ENCODE measurements around the gene ETFBKMT. TPM values are rescaled to one million over a fixed set of nuclear protein-coding genes. Genes with fewer than 3 reads are reported as not detected.

Gene ETFBKMT, protein sequence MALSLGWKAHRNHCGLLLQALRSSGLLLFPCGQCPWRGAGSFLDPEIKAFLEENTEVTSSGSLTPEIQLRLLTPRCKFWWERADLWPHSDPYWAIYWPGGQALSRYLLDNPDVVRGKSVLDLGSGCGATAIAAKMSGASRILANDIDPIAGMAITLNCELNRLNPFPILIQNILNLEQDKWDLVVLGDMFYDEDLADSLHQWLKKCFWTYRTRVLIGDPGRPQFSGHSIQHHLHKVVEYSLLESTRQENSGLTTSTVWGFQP
- 1.4 TPM for polyA plus RNA-seq (2012; ENCODE audit: insufficient read depth, insufficient read length)

DNA sequence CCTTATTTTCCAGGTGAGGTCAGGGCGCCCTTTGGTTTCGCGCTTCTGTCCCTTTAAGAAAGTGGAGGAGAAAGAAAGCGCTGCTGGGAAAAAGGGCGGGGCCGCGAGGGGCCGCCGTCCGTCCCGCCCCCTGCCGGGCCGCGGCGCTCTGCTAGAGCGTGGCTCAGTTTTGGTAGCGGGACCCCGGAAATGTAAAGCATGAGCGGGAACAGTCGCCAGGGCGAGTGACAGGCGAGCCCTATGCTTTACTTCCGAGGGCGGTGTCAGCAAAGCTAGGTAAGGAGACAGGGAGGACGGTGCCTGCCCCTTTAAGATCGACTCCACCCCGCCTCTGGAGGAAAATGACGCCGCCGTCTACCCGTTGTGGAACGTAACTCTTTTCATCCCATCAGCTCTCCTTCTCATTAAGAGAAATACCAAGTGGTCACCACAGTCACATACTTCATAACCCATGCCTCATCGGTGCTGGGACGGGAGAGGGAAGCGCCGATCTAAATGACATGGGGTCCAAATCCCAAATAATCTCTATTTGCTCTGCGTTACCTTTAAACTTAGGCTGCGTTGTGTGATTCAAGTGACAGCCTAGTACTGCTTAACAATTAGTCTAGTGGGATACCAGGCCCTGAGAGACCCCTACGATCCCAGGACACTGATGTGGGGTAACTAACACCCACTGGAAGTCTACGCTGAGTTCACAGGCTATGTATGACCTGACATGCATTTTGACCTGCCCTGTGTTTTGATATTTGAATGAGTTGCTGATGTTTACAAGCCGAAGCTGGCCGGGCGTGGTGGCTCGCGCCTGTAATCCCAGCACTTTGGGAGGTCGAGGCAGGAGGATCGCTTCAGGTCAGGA lies at the start of gene ETFBKMT:
Gene ETFBKMT, plus strand, starts transcription at position 602 of the 856 bp plus-strand sequence. CDS start 2,266 bp downstream, outside the sequence.
- peak; percentile 95 for DNase-seq (ENCODE audit: low read depth, low spot score)
- peak within 1 kb of the TSS; percentile 81 for H3K4me3 ChIP-seq (ENCODE audit: low read length)

DNA sequence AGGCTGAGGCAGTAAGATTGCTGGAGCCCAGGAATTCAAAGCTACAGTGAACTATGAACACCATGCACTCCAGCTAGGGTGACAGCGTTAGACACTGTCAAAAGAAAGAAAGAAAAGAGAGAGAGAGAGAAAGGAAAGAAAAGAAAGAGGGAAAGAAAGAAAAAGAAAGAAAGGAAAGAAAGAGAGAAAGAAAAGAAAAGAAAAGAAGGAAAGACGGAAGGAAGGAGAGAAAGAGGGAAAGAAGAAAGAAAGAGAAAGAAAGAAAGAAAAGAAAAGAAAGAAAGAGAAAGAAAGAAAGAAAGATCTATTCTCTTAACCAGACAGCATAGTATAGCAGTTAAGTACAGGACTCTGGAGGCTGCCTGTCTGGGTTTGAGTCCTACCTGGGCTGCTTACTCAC lies 46.7 kb upstream of the ETFBKMT start:
- no peak overlapping the region for H3K4me3 ChIP-seq (ENCODE audit: low read length)
- DNase-seq (ENCODE audit: low read depth, low spot score) = no peak

DNA sequence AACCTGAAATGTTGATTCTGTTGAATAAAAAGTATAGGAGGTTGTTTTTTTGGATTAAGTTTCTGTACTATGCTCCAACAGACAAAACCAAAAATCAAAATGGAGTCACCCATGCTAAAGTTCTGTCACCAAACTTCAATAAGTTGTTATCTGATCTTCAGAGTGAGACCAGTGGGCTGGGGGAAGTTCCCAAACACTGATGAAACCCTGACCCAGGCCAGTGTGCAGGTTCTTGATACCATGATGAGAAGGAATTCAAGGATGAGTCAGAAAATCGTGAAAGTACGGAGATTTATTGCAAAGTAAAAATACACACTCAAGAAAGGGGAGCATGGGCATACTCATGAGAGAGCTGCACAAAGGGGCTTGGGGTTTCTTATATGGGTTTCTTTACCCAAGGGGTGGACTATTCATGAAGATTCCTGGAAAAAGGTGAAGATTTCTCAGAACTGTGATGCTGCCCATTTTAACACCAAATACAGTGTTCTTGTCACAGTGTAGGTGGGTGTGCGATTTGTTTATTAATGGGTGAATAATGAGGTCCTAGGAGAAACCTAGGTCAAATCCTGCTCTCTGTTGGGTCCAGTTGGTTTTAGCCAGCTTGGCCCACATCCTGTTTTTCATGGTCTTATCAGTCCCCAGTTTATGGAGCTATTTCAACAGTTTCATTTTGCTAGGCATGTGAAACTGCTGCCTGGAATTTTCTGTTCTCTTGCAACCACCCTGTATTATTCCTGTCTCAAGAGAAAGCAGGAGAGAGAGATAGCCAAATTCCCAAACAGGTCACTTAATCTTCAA lies 41.1 kb upstream of the ETFBKMT start:
- H3K4me3 ChIP-seq (ENCODE audit: low read length) = no peak overlapping the region
- no peak for DNase-seq (ENCODE audit: low read depth, low spot score)

DNA sequence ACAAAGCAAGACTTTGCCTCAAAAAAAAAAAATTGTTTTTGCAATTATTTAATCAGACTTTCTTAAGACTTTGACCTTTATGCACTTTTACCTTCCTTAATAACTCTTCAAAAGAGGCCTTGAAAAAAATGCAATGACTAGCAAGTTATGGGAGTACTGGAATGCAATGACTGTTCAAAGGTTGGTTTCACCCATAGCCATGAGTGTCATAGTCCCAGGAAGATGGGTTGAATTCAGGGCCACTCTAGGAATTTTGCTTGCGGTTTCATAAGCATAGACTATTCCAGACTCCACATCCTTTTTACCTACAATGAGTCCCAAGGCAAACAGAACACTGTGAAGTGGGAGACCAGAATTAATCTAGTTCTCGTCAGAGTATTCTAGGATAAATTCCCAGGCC lies 39.2 kb upstream of the ETFBKMT start:
- DNase-seq (ENCODE audit: low read depth, low spot score) = no peak
- no peak overlapping the region for H3K4me3 ChIP-seq (ENCODE audit: low read length)

DNA sequence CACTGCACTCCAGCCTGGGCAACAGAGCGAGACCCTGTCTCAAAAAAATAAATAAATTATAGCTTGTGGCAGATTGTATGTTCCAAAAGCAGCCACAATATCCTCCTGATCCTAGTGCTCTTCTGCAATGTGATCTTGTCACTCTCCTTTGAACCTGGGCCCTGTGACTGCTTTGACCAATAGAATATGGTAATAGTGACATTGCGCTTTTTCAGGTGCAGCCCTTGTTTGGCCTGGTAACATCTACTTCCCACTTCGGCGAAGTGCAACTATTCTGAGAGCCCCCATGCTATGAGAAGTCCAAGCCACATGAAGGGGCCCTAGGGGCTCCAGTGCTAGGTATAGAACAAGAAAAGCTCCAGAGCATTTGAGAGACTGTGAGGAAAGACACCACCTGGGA lies 37.5 kb upstream of the ETFBKMT start:
- no peak overlapping the region for H3K4me3 ChIP-seq (ENCODE audit: low read length)
- no peak for DNase-seq (ENCODE audit: low read depth, low spot score)

DNA sequence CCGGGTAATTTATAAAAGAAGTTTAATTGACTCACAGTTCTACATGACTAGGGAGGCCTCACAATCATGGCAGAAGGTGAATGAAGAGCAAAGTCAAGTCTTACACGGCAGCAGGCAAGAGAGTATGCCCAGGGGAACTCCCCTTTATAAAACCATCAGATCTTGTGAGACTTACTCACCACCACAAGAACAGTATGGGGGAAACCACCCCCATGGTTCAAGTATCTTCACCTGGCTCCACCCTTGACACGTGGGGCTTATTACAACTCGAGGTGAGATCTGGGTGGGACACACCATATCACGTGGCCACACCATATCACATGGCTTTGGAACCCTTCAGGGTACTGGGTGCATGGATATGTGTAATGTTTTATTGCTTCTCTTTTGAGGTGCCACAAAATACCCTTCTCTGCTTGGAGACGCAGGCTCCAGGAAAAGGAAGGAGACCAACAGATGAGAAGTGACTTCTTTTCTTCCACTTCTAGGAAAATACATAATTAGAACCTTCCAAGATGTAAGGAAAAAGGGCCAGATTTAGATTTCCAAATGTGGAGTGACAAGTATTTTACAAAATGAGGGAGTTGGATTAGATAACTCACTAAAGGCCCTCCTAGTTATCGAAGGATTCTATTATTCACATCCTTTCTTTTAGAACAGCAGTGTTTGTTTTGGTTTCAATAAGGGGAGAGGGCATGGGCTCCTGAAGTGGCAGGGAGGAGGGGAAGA lies 33.1 kb upstream of the ETFBKMT start:
- H3K4me3 ChIP-seq (ENCODE audit: low read length) = no peak overlapping the region
- no peak for DNase-seq (ENCODE audit: low read depth, low spot score)

DNA sequence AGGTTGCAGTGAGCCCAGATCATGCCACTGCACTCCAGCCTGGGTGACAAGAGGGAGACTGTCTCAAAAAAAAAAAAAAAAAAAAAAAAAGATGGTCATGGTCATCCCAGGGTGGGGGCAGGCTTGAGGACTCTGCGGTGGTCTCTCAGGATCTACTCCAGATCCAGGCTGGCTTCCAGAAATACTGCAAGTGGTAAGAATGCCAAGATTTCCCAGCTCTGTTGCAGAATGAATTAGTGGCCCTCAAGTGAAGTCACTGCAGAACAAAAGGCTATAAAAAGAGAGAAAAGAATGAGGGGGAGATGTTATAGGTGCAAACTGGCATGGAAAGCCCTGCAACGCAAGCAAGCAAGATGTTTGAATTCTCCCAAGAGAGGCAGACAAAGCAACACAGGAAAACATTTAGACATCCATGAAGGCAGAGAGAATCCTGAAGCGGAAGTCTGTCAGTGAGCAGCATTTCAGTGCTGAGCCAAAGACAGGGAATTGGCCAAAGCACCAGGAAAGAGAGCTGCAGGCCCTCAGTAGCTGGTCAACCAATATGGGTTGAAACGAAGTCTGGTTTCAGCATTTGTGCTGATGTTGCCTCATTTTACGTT lies 31.9 kb upstream of the ETFBKMT start:
- no peak overlapping the region for H3K4me3 ChIP-seq (ENCODE audit: low read length)
- no peak for DNase-seq (ENCODE audit: low read depth, low spot score)

DNA sequence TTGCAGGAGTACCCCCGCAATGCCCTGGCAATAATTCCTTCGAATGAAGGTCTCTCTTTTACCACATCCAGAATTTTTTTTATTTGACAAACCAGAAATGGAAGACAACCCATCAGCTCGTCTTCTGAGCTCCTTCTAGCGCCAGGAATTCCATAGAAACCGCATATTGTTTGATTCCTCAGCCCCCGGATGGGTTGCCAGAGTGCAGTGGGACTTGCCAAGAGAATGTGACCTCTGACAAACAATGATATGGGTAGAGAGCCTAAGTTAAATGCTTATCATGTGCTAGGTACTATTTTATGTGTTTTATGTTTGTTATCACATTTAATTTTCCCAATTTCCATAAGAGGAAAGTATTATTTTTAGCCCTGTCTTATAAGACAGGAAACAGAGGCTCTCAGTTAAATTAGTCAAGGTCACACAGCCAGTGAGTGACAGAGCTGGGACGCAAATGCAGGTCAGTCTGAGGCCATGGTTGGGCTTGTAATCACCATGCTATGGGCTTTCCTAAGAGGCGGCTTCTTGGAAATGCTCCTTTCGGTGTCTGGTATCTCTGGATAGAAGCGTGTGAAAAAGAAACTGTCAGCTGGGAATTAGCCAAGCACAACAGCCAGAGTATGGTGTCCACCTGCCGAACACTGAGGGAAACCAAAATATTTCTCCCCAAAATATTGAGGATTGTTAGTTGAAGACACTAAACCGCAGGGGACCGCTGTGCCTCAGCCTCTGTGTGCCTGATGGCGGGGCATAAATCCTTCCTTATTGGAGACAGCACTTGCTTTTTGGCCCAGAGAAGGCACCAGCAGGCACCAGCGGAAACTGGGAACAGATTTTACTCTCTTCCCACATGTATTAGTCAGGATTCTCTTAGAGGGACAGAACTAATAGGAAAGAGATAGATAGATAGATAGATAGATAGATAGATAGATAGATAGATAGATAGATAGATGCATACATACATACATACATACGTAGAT lies 29.4 kb upstream of the ETFBKMT start:
- no peak overlapping the region for H3K4me3 ChIP-seq (ENCODE audit: low read length)

DNA sequence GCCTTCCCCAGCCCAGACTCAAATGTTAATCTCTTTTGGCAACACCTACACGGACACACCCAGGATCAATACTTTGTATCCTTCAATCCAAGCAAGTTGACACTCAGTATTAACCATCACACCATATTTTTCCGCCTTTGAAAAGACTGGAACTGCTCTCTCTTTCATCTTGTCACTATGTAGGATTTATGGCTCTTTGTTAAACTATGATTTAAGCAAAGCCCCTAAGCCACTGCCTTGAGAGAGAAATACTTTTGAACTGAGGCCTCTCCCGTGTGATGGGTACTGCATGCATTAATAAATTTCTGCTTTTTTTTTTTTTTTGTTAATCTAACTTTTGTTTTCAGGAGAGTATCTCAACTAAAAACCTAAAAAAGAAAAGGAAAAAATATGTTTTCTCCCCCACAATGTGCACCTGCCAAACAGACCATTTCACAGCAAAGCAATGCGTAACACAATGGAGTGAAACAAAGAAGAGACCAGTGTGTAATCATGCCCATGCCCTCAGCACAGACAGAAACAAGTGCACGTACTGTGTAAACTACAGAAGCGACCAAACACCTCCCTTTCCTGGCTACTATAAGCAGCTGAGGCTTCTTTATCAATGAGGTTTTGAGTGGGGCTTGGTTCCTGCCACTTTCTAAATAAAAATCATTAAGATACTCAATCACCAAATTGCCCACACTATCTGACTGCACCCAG lies 28.3 kb upstream of the ETFBKMT start:
- DNase-seq (ENCODE audit: low read depth, low spot score) = no peak
- no peak overlapping the region for H3K4me3 ChIP-seq (ENCODE audit: low read length)

More for the DNA sequence above, 29.4 kb upstream of the ETFBKMT start:
- DNase-seq (ENCODE audit: low read depth, low spot score) = no peak

DNA sequence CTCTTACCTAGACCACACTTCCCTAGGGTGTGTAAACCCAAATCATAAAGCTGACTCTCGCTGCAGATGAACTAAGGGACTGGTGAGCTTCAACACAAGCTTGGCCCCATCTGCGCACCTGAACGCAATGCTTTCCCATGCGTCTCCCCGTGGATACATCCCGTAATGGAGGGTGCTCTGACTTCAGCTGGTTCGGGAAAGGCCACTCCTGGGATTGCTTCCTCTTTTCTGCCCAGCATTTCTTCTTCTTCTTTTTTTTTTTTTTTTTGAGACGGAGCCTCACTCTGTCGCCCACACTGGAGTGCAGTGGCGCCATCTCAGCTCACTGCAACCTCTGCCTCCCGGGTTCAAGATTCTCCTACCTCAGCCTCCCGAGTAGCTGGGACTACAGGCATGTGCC lies 27.7 kb upstream of the ETFBKMT start:
- no peak for DNase-seq (ENCODE audit: low read depth, low spot score)
- H3K4me3 ChIP-seq (ENCODE audit: low read length) = no peak overlapping the region

DNA sequence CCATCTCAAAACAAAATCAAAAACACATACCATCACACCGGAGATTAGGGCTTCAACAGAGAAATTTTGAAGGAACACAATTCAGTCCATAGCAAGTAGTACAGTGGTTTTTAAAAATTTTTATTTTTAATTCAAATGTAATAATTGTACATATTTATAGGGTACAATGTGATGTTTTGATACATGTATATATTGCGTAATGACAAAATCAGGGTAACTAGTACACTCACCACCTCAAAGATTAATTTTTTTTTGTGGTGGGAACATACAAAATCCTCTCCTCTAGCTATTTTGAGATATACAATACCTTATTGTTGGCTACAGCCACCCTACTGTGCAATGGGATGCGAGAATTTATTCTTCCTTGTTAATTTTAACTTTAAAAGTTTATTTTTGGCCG lies 26.0 kb upstream of the ETFBKMT start:
- DNase-seq (ENCODE audit: low read depth, low spot score) = no peak
- H3K4me3 ChIP-seq (ENCODE audit: low read length) = no peak overlapping the region

DNA sequence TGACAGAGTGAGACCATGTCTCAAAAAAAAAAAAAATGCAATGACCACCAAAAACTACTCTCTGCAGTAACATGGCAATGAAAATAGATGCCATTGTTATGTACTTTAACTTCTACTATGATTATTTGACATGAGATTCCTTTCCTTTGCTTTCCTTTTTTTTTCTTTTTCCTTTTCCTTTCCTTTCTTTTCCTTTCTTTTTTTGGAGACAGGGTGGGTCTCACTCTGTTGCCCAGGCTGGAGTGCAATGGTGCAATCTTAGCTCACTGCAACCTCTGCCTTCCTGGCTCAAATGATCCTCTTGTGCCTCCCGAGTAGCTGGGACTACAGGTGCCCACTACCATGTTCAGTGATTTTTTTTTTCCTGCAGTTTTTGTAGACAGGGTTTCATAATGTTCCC lies 24.9 kb upstream of the ETFBKMT start:
- DNase-seq (ENCODE audit: low read depth, low spot score) = no peak
- no peak overlapping the region for H3K4me3 ChIP-seq (ENCODE audit: low read length)

DNA sequence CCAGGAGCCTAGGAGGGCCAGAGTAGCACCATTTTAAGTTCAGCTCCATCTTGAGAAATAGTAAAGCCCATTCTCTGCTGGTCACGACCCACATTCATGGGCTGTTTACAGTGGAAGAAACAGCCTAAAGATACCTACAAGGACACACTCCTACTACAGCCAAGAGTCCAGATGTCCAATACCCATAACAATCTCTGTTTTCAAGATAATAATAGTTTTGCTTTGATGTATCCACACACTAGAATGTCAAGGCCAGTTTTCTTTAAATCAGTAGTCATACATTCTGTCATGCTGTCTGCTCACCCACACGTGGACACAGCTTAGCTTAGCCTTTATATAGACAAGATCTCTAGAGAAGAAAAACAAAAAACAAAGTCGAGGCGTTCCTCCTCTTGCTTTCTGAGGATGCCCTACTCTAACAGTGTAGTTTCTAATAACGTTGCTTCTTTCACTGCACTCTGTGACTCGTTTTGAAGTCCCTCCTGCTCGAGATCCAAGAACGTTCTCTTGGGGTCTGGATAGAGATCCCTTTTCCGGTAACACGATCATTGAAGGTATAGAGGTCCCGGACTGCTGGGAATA lies 17.9 kb upstream of the ETFBKMT start:
- H3K4me3 ChIP-seq (ENCODE audit: low read length) = no peak overlapping the region
- DNase-seq (ENCODE audit: low read depth, low spot score) = no peak

DNA sequence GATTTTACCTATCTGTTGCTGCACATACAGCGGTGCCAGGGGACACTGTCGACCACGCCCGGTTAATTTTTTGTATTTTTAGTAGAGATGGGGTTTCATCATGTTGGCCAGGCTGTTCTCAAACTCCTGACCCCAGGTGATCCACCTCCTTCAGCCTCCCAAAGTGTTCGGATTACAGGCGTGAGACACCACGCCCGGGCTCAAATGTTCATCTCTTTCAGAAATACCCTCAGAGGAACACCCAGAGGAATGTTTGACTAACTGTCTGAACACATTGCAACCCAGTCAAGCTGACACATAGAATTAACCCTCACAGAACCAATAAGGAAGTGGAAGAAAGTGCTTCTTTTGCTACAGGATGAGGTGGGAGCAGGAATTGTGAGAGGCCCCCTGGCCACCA lies 15.0 kb upstream of the ETFBKMT start:
- H3K4me3 ChIP-seq (ENCODE audit: low read length) = no peak overlapping the region
- DNase-seq (ENCODE audit: low read depth, low spot score) = no peak

DNA sequence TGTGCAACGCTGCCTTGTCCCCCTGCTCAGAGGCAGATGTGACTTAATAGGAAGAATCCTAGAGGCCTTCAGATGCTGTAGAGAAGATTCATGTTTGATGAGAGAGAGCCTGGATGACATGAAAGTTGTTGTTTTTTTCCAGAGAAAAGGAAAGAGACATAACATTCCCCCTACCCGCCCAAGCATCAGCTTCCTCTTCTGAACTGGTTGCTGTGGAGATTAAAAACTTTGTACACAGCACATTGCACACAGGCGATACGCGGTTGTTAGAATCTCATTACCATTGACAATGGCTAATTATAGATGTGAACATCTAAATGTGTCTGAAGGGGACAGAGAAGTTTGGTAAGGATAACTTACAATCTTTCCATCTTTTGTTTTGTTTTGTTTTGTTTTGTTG lies 13.6 kb upstream of the ETFBKMT start:
- no peak overlapping the region for H3K4me3 ChIP-seq (ENCODE audit: low read length)
- no peak for DNase-seq (ENCODE audit: low read depth, low spot score)

DNA sequence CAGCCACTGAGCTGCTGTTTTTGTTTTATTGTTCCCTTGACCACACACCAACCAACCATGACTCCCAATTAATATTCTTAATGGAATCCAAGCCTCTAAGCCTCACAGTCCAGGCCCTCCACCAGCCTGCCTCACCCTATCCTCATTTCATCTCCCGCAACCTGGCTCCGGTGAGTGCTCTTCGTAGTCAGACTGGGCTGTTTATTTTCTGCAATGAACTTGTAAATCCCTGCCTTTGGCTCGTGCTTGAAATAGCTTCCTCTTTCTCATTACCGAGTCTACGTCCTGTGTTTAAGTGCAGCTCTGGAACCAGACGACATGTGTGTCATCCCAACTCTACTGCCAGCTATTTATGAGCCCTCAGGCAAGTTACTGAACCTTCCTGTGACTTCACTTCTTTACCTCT lies 12.4 kb upstream of the ETFBKMT start:
- H3K4me3 ChIP-seq (ENCODE audit: low read length) = no peak overlapping the region
- DNase-seq (ENCODE audit: low read depth, low spot score) = no peak

DNA sequence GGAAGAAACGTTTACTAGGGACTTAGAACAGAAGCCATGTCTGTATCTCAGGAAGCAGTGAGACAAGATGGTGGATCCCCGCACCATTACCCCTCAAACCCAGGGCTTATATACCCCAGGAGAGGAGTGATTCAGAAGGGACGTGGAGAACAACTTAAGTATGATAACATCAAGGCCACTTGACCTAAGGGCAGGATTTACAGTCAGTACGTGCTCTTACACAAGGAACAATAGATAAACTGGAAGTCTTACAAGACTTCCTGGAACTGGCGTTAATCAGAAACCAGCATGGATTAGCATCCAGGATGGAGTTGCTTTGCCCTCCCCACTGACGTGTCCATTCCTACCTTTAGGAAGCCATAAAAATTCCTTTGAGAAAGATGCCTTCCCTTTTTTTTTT lies 8.6 kb upstream of the ETFBKMT start:
- no peak overlapping the region for H3K4me3 ChIP-seq (ENCODE audit: low read length)
- no peak for DNase-seq (ENCODE audit: low read depth, low spot score)
